Endothelial cell of umbilical vein (primary cell): ENCODE measurements around the gene FBXO38. TPM values are rescaled to one million over a fixed set of nuclear protein-coding genes. Genes with fewer than 3 reads are reported as not detected.

Experiments
- BruUV-seq: library from RNA; stranded (reverse); fragments of 400-500 nt; replicated peaks from 2 replicates; lab custom pipeline; 2021; lab: Mats Ljungman, UMichigan
- CTCF ChIA-PET: fragments of 300-600, 350-600 bp; sonication (Branson Sonifier 250); formaldehyde crosslinking; loops from one replicate; lab custom pipeline; 2021; ENCODE audit warnings: antibody characterized with exemption, inconsistent platforms; lab: Charles Lee
- POLR2A ChIA-PET: fragments of 300-600, 350-600 bp; sonication (Branson Sonifier 250); formaldehyde crosslinking; loops from one replicate; lab custom pipeline; 2021; ENCODE audit warnings: antibody characterized with exemption, inconsistent platforms; lab: Charles Lee
- DNase-seq: peaks from one replicate; pipeline ENCODE4 v3.0.0-alpha.2; 2011; ENCODE audit warnings: low read depth, low spot score
- FAIRE-seq: peaks from 2 replicates; lab custom pipeline; 2011; peaks lifted over from hg19 to GRCh38; lab: Jason Lieb, UNC
- H2AFZ ChIP-seq: 2 replicates; pipeline ENCODE4 v1.6.0; 2012; ENCODE audit warnings: low read depth, low read length, control low read depth, inconsistent platforms
- H3K27ac ChIP-seq: 2 replicates; pipeline ENCODE4 v1.5.1; 2011; ENCODE audit warnings: low read depth, mild to moderate bottlenecking, control low read depth, low read length, moderate library complexity; ENCODE audit not compliant: insufficient read depth
- H3K27me3 ChIP-seq, 2 experiments: 2 replicates each; pipeline versions ENCODE4 v1.6.0 to v1.6.1; 2011; ENCODE audit warnings: low read length in 2 of 2, mixed read lengths in 1 of 2; ENCODE audit not compliant: control insufficient read depth in 2 of 2, insufficient read depth in 2 of 2
- H3K36me3 ChIP-seq, 2 experiments: 2 replicates in 1 of 2; 3 replicates in 1 of 2; pipeline ENCODE4 v1.5.1; 2011; ENCODE audit warnings: low read length in 2 of 2, mild to moderate bottlenecking in 1 of 2, moderate library complexity in 1 of 2; ENCODE audit not compliant: control insufficient read depth in 2 of 2, insufficient read depth in 2 of 2; ENCODE audit errors: extremely low read depth in 1 of 2
- H3K4me1 ChIP-seq: 3 replicates; pipeline ENCODE4 v1.5.1; 2011; ENCODE audit warnings: mild to moderate bottlenecking, low read length; ENCODE audit not compliant: control insufficient read depth, insufficient read depth; ENCODE audit errors: extremely low read depth
- H3K4me2 ChIP-seq: 2 replicates; pipeline ENCODE4 v1.6.1; 2011; ENCODE audit warnings: low read length, control low read depth, mixed read lengths; ENCODE audit not compliant: insufficient read depth
- H3K4me3 ChIP-seq, 3 experiments: fragments of 200-600 bp in 1 of 3; sonication (generic), shearing (Covaris generic) in 1 of 3; replicated peaks in 1 of 3; 2 replicates each; pipeline ENCODE4 v1.5.1; 2011 to 2016; ENCODE audit warnings: control low read depth in 3 of 3, low read length in 3 of 3, mild to moderate bottlenecking in 2 of 3, inconsistent platforms in 1 of 3, low read depth in 1 of 3, moderate library complexity in 1 of 3; ENCODE audit not compliant: insufficient read depth in 1 of 3
- H3K79me2 ChIP-seq: 2 replicates; pipeline ENCODE4 v1.6.0; 2012; ENCODE audit warnings: low read length, inconsistent platforms; ENCODE audit not compliant: control insufficient read depth, insufficient read depth
- H3K9ac ChIP-seq: replicated peaks from 2 replicates; pipeline ENCODE3; 2011; ENCODE audit warnings: low read length, control low read depth; ENCODE audit not compliant: insufficient read depth; ENCODE audit errors: extremely low read depth
- H3K9me1 ChIP-seq: replicated peaks from 3 replicates; pipeline ENCODE4 v1.6.0; 2011; ENCODE audit warnings: mild to moderate bottlenecking, low read length; ENCODE audit not compliant: control insufficient read depth, insufficient read depth; ENCODE audit errors: extremely low read depth
- H3K9me3 ChIP-seq: replicated peaks from 2 replicates; pipeline ENCODE4 v1.5.1; 2012; ENCODE audit warnings: low read length, inconsistent platforms; ENCODE audit not compliant: control insufficient read depth, insufficient read depth
- H4K20me1 ChIP-seq: replicated peaks from 2 replicates; pipeline ENCODE3; 2011; ENCODE audit warnings: mild to moderate bottlenecking, low read length; ENCODE audit not compliant: control insufficient read depth, insufficient read depth; ENCODE audit errors: extremely low read depth
- CTCF ChIP-seq, 2 donors: IDR thresholded peaks; 1 replicate in 1 of 2; 2 replicates in 1 of 2; pipeline ENCODE4 v1.5.1; 2011; ENCODE audit warnings: low read length in 2 of 2, mild to moderate bottlenecking in 2 of 2, moderate library complexity in 2 of 2, control low read depth in 1 of 2, inconsistent platforms in 1 of 2, low read depth in 1 of 2; ENCODE audit not compliant: insufficient read depth in 1 of 2; ENCODE audit errors: extremely low read depth in 1 of 2
- EZH2 ChIP-seq: IDR thresholded peaks from 2 replicates; pipeline ENCODE4 v1.6.1; 2012; ENCODE audit warnings: borderline replicate concordance, low read depth, mild to moderate bottlenecking, moderate library complexity, low read length, inconsistent platforms; ENCODE audit not compliant: severe bottlenecking
- FOS ChIP-seq: IDR thresholded peaks from 2 replicates; pipeline ENCODE4 v1.6.1; 2011; ENCODE audit warnings: mild to moderate bottlenecking, low read length, moderate library complexity, borderline replicate concordance; ENCODE audit not compliant: insufficient read depth
- GATA2 ChIP-seq: IDR thresholded peaks from 2 replicates; pipeline ENCODE4 v1.7.0; 2011; ENCODE audit warnings: low read depth, mild to moderate bottlenecking, moderate library complexity, mixed read lengths, low read length; ENCODE audit not compliant: insufficient read length, insufficient read depth
- JUN ChIP-seq: IDR thresholded peaks from 2 replicates; pipeline ENCODE4 v1.6.1; 2011; ENCODE audit warnings: borderline replicate concordance, low read depth; ENCODE audit not compliant: insufficient read length, insufficient read depth
- MAX ChIP-seq: IDR thresholded peaks from 2 replicates; pipeline ENCODE4 v1.6.1; 2011; ENCODE audit not compliant: insufficient read depth, insufficient read length
- MYC ChIP-seq: IDR thresholded peaks from one replicate; pipeline ENCODE4 v1.6.1; 2011; ENCODE audit warnings: mild to moderate bottlenecking, low read depth, low read length
- POLR2A ChIP-seq: IDR thresholded peaks from 2 replicates; pipeline ENCODE4 v1.6.1; 2012; ENCODE audit warnings: low read depth, mild to moderate bottlenecking, control low read depth, low read length
- POLR2AphosphoS5 ChIP-seq: IDR thresholded peaks from 2 replicates; pipeline ENCODE4 v1.6.1; 2012; ENCODE audit warnings: low read depth, mild to moderate bottlenecking, control low read depth, low read length, moderate library complexity; ENCODE audit not compliant: insufficient read depth
- dilution Hi-C: fragments of 300-500 bp; cut with MboI; formaldehyde crosslinking; loops from one replicate; pipeline ENCODE4 v1.15.0; 2019; ENCODE audit warnings: low sequenced_read_pairs; ENCODE audit not compliant: extremely low pct_ligation_motif_present
- intact Hi-C: fragments of 100-400 bp; cut with micrococcal nuclease; formaldehyde crosslinking; loops from one replicate; pipeline ENCODE4 v1.10.0; 2022
- polyA plus RNA-seq, 4 experiments: library from polyadenylated mRNA; depleted of rRNA in 3 of 4; stranded (reverse) in 3 of 4; unstranded in 1 of 4; fragments of >200 nt; gene quantifications; 2 replicates each; pipeline versions ENCODE4 v1.2.1 to v1.2.3, GENCODE V29; 2011 to 2012; ENCODE audit warnings: missing spikeins in 1 of 4
- total RNA-seq: library from RNA; stranded (reverse); gene quantifications from 2 replicates; pipeline ENCODE4 v1.2.3, GENCODE V29; 2021

The FBXO38 gene
- total and polyA plus RNA-seq, 2 donors (not counting 3 experiments of a cell fraction or from before 2014, with no cell fraction given) = 18.6 to 65.6 TPM

GRCh38 chr5:148482697-148483462 lies 99.1 kb downstream of the FBXO38 start:
- peak overlapping the region; percentile 91 for H2AFZ ChIP-seq
- H3K9ac ChIP-seq = no peak overlapping the region
- no peaks in the 10 kb centered on the region for H4K20me1 ChIP-seq
- peak; percentile 80 for FAIRE-seq
- H3K9me1 ChIP-seq = no peaks in the 10 kb centered on the region
- no TSS peak for BruUV-seq
- H3K79me2 ChIP-seq = no peaks in the 10 kb centered on the region
- H3K36me3 ChIP-seq = no peaks in the 10 kb centered on the region
- CTCF ChIA-PET = interaction anchor here (0.6 to 5.8 kb wide), 19 partner anchors 9 to 632 kb away, joined by 3 to 141 read pairs (median 5); no protein-coding TSS in a partner anchor
- TF ChIP-seq CTCF (IDR thresholded peaks at IDR 0.05; ENCODE audit: extremely low read depth in 1 of 2, insufficient read depth in 1 of 2, low read depth in 1 of 2, low read length in 2 of 2) (peak; percentile 85 to 90), FOS (no peak)
- H3K9me3 ChIP-seq = no peaks in the 10 kb centered on the region
- H3K4me3 ChIP-seq = no peak overlapping the region
- H3K4me2 ChIP-seq = no peak overlapping the region
- dilution Hi-C loops (no loop called here), intact Hi-C loops (loop anchor here (1.0 kb wide), 6 partner anchors 9 to 304 kb away; no protein-coding TSS in a partner anchor)
- H3K4me1 ChIP-seq = no peaks in the 10 kb centered on the region
- peaks cover 0 to 7% of the 10 kb centered on the region in 2 experiments for H3K27me3 ChIP-seq
- POLR2A ChIA-PET = no interaction called here
- DNase-seq = peak; percentile 59
- H3K27ac ChIP-seq = no peak overlapping the region

GRCh38 chr5:148483750-148484149 lies 100.0 kb downstream of the FBXO38 start:
- no peak for DNase-seq
- no peak overlapping the region for H3K4me3 ChIP-seq
- H3K4me2 ChIP-seq = no peak overlapping the region
- dilution Hi-C loops = no loop called here
- BruUV-seq = no TSS peak
- ChIA-PET POLR2A (no interaction called here), CTCF (interaction anchor here (0.6 to 5.8 kb wide), 12 partner anchors 8 to 304 kb away, joined by 3 to 141 read pairs (median 6); no protein-coding TSS in a partner anchor)
- H3K9ac ChIP-seq = no peak overlapping the region
- no peak overlapping the region for H3K27ac ChIP-seq
- H3K36me3 ChIP-seq = no peaks in the 10 kb centered on the region
- H3K9me1 ChIP-seq = no peaks in the 10 kb centered on the region
- TF ChIP-seq POLR2AphosphoS5 (no peak), FOS (no peak), POLR2A (no peak), GATA2 (no peak), MYC (no peak), CTCF (IDR thresholded peaks at IDR 0.05; ENCODE audit: extremely low read depth in 1 of 2, insufficient read depth in 1 of 2, low read depth in 1 of 2, low read length in 2 of 2) (no peak), MAX (no peak), JUN (no peak), EZH2 (no peak)
- no peaks in the 10 kb centered on the region for H3K79me2 ChIP-seq
- no peaks in the 10 kb centered on the region for H3K4me1 ChIP-seq
- no peak overlapping the region for H2AFZ ChIP-seq
- intact Hi-C loops = loop anchor here (1.0 kb wide), 3 partner anchors 39 to 304 kb away; no protein-coding TSS in a partner anchor
- peak; percentile 18 for FAIRE-seq
- H4K20me1 ChIP-seq = no peaks in the 10 kb centered on the region
- H3K27me3 ChIP-seq = peaks cover 2 to 7% of the 10 kb centered on the region in 2 experiments
- no peaks in the 10 kb centered on the region for H3K9me3 ChIP-seq
